ENCODE results near the gene SHROOM3.

Gene SHROOM3

DNA sequence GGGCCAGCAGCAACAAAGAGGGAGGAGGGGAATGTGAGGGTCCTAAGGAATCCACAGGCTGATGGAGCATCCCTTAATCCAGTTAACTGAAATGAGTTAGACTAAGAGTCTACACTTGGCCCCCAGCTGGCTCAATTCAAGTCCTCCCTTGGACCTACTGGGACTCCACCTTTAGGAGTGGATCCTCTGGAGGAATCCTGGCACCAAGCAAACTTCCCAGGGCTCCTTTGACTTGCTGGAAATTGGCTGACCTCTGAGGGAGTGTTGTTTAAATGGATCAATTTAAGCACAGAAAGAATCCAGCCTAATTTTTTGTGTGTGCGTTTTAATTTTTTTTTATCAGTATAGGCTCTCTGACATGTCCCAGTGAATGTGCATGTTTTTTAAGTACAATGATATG lies 114.7 kb downstream of the SHROOM3 start:
- no peak overlapping the region for H3K27ac ChIP-seq (ENCODE audit: insufficient read depth in 1 of 2, low read depth in 1 of 2, low read length in 2 of 2, poor library complexity in 1 of 2, severe bottlenecking in 2 of 2)
- H3K9me3 ChIP-seq (ENCODE audit: control extremely low read depth in 1 of 5, control insufficient read depth in 4 of 5, insufficient read depth in 2 of 5, low read depth in 1 of 5, low read length in 4 of 5) = no peaks in the 10 kb centered on the region
- peaks cover 7 to 25% (median 22%) of the 10 kb centered on the region in 4 experiments for H3K4me1 ChIP-seq (ENCODE audit: control extremely low read depth in 1 of 4, control insufficient read depth in 4 of 4, insufficient read depth in 4 of 4, low read length in 3 of 4)
- POLR2A ChIA-PET = no interaction called here
- WGBS (ENCODE audit: insufficient coverage) = no CpG with 5 or more reads among the region's 1 CpG
- no peak for DNase-seq
- no peaks in the 10 kb centered on the region for H3K27me3 ChIP-seq (replicated peaks in 2 of 5; ENCODE audit: control insufficient read depth in 4 of 5, insufficient read depth in 5 of 5, low read length in 4 of 5)
- CTCF ChIA-PET = no interaction called here
- no peak overlapping the region for H3K4me3 ChIP-seq (ENCODE audit: control insufficient read depth in 1 of 7, extremely low read depth in 1 of 7, insufficient read depth in 4 of 7, low read depth in 2 of 7, low read length in 6 of 7)
- H3K36me3 ChIP-seq (ENCODE audit: control insufficient read depth in 4 of 4, insufficient read depth in 4 of 4, low read length in 3 of 4) = no peaks in the 10 kb centered on the region

- 83% methylated on average over 5 of the region's 8 CpGs for WGBS (ENCODE audit: insufficient coverage)
- Histone ChIP-seq H3K36me3 (ENCODE audit: control insufficient read depth in 4 of 4, insufficient read depth in 4 of 4, low read length in 3 of 4) (no peaks in the 10 kb centered on the region), H3K9me3 (ENCODE audit: control extremely low read depth in 1 of 5, control insufficient read depth in 4 of 5, insufficient read depth in 2 of 5, low read depth in 1 of 5, low read length in 4 of 5) (no peaks in the 10 kb centered on the region), H3K27ac (ENCODE audit: insufficient read depth in 1 of 2, low read depth in 1 of 2, low read length in 2 of 2, poor library complexity in 1 of 2, severe bottlenecking in 2 of 2) (no peak overlapping the region), H3K4me1 (ENCODE audit: control extremely low read depth in 1 of 4, control insufficient read depth in 4 of 4, insufficient read depth in 4 of 4, low read length in 3 of 4) (peaks cover 0 to 11% (median 10%) of the 10 kb centered on the region in 4 experiments), H3K27me3 (replicated peaks in 2 of 5; ENCODE audit: control insufficient read depth in 4 of 5, insufficient read depth in 5 of 5, low read length in 4 of 5) (no peaks in the 10 kb centered on the region), H3K4me3 (ENCODE audit: control insufficient read depth in 1 of 7, extremely low read depth in 1 of 7, insufficient read depth in 4 of 7, low read depth in 2 of 7, low read length in 6 of 7) (no peak overlapping the region)
- ChIA-PET POLR2A (no interaction called here), CTCF (no interaction called here)
- DNase-seq = no peak
Measured at GRCh38 chr4:76550966-76551780, 116.1 kb downstream of the SHROOM3 start.

- Histone ChIP-seq H3K27ac (ENCODE audit: insufficient read depth in 1 of 2, low read depth in 1 of 2, low read length in 2 of 2, poor library complexity in 1 of 2, severe bottlenecking in 2 of 2) (no peak overlapping the region), H3K36me3 (ENCODE audit: control insufficient read depth in 4 of 4, insufficient read depth in 4 of 4, low read length in 3 of 4) (no peaks in the 10 kb centered on the region), H3K4me3 (ENCODE audit: control insufficient read depth in 1 of 7, extremely low read depth in 1 of 7, insufficient read depth in 4 of 7, low read depth in 2 of 7, low read length in 6 of 7) (no peak overlapping the region), H3K27me3 (replicated peaks in 2 of 5; ENCODE audit: control insufficient read depth in 4 of 5, insufficient read depth in 5 of 5, low read length in 4 of 5) (no peaks in the 10 kb centered on the region), H3K4me1 (ENCODE audit: control extremely low read depth in 1 of 4, control insufficient read depth in 4 of 4, insufficient read depth in 4 of 4, low read length in 3 of 4) (no peaks in the 10 kb centered on the region), H3K9me3 (ENCODE audit: control extremely low read depth in 1 of 5, control insufficient read depth in 4 of 5, insufficient read depth in 2 of 5, low read depth in 1 of 5, low read length in 4 of 5) (no peaks in the 10 kb centered on the region)
- ChIA-PET CTCF (interaction anchor here (0.5 kb wide), 1 partner anchor 206 kb away, joined by 3 read pairs; no protein-coding TSS in a partner anchor), POLR2A (no interaction called here)
- DNase-seq = no peak
- WGBS (ENCODE audit: insufficient coverage) = 99% methylated on average over 9 of the region's 10 CpGs
Measured at GRCh38 chr4:76554630-76555029, 119.6 kb downstream of the SHROOM3 start.

- DNase-seq = no peak
- Histone ChIP-seq H3K27ac (ENCODE audit: insufficient read depth in 1 of 2, low read depth in 1 of 2, low read length in 2 of 2, poor library complexity in 1 of 2, severe bottlenecking in 2 of 2) (no peak overlapping the region), H3K27me3 (replicated peaks in 2 of 5; ENCODE audit: control insufficient read depth in 4 of 5, insufficient read depth in 5 of 5, low read length in 4 of 5) (no peaks in the 10 kb centered on the region), H3K4me3 (ENCODE audit: control insufficient read depth in 1 of 7, extremely low read depth in 1 of 7, insufficient read depth in 4 of 7, low read depth in 2 of 7, low read length in 6 of 7) (no peak overlapping the region), H3K36me3 (ENCODE audit: control insufficient read depth in 4 of 4, insufficient read depth in 4 of 4, low read length in 3 of 4) (no peaks in the 10 kb centered on the region), H3K9me3 (ENCODE audit: control extremely low read depth in 1 of 5, control insufficient read depth in 4 of 5, insufficient read depth in 2 of 5, low read depth in 1 of 5, low read length in 4 of 5) (no peaks in the 10 kb centered on the region), H3K4me1 (ENCODE audit: control extremely low read depth in 1 of 4, control insufficient read depth in 4 of 4, insufficient read depth in 4 of 4, low read length in 3 of 4) (no peaks in the 10 kb centered on the region)
- WGBS (ENCODE audit: insufficient coverage) = no CpG with 5 or more reads among the region's 1 CpG
- ChIA-PET CTCF (interaction anchor here (1.3 to 1.4 kb wide), 3 partner anchors 9 to 203 kb away, joined by 3 to 8 read pairs (median 4); no protein-coding TSS in a partner anchor), POLR2A (no interaction called here)
Measured at GRCh38 chr4:76556452-76556851, 121.4 kb downstream of the SHROOM3 start.

DNA sequence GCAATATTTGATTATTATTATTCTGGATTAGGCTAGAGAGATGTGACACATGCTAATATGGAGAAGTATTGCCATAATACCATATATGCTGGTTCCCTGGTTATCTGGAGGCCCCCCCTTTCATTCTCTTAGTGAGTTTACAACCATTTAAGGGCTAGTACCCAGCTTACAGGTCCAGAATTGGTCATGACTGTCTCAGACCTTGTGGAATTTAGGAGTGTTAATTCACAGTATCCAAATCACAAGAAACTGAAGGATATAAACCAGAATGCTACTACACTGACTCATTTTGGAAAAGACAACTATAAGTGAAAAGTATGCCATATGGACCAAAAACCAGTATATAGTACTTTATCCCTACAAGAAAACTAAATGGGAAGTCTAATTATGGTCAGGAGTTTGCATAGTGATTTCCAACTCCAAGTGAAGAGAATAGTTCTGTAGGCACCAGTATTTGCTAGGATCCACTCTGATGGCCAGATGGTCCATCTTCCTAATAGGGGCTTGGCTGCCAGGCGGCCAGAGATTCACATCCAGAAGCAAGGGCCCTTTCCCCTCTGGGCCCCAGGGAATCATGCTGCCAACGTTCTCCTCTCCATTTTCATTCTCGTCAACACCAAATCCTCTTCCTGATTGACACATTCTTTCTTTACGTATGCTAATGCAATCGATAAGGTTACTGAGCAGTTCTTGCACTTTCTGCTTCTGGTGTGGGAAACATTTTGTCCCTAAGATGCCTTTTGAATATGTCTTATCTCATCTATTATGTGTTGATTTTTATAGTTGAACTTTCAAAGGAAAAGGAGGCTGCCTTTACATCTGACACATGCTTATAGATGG lies 123.6 kb downstream of the SHROOM3 start:
- ChIA-PET CTCF (no interaction called here), POLR2A (no interaction called here)
- H3K4me1 ChIP-seq (ENCODE audit: control extremely low read depth in 1 of 4, control insufficient read depth in 4 of 4, insufficient read depth in 4 of 4, low read length in 3 of 4) = peaks cover 0 to 4% (median 0%) of the 10 kb centered on the region in 4 experiments
- H3K36me3 ChIP-seq (ENCODE audit: control insufficient read depth in 4 of 4, insufficient read depth in 4 of 4, low read length in 3 of 4) = no peaks in the 10 kb centered on the region
- 100% methylated on average over 1 of the region's 5 CpGs for WGBS (ENCODE audit: insufficient coverage)
- H3K4me3 ChIP-seq (ENCODE audit: control insufficient read depth in 1 of 7, extremely low read depth in 1 of 7, insufficient read depth in 4 of 7, low read depth in 2 of 7, low read length in 6 of 7) = no peak overlapping the region
- H3K27ac ChIP-seq (ENCODE audit: insufficient read depth in 1 of 2, low read depth in 1 of 2, low read length in 2 of 2, poor library complexity in 1 of 2, severe bottlenecking in 2 of 2) = no peak overlapping the region
- no peak for DNase-seq
- no peaks in the 10 kb centered on the region for H3K9me3 ChIP-seq (ENCODE audit: control extremely low read depth in 1 of 5, control insufficient read depth in 4 of 5, insufficient read depth in 2 of 5, low read depth in 1 of 5, low read length in 4 of 5)
- H3K27me3 ChIP-seq (replicated peaks in 2 of 5; ENCODE audit: control insufficient read depth in 4 of 5, insufficient read depth in 5 of 5, low read length in 4 of 5) = no peaks in the 10 kb centered on the region

DNA sequence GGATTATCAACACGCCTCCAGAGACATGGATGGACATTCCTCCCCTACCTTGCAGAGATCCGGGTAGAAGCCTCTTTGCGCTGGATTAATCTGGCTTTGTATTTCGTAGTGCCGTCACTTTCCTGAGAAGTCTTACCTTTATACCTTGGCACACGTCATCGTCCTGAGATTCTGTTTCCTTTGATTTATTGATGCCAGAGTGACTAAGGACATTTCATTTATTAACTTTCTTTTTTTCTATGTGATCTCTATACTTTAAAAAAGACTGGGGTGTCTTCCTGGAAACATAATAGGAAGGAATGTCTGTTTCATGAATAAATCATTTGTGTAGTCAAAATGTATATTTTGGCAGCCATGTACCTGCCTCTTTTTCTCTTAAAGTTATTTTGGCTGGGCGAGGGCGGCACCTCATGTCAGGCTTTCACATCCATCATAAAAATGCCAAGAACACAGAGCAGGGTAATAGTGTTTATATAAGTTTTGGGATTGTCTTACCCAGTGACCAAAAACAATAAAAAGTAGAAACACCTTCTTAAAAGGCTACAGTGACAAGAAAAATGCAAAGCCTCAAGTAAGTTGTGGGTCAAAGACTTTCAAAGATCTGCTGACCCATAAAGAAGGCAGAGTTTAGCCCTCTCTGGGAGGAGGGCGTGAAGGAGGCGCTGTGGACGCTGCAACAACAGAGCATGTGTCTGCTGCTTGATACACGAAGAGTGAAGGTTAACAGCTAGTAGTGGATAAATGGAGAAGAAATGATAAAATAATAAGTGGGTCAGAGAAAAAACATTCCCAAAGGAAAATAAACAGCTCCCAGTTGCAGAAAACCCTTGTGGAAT lies 124.4 kb downstream of the SHROOM3 start:
- 100% methylated on average over 7 of the region's 13 CpGs for WGBS (ENCODE audit: insufficient coverage)
- no peaks in the 10 kb centered on the region for H3K9me3 ChIP-seq (ENCODE audit: control extremely low read depth in 1 of 5, control insufficient read depth in 4 of 5, insufficient read depth in 2 of 5, low read depth in 1 of 5, low read length in 4 of 5)
- H3K4me3 ChIP-seq (ENCODE audit: control insufficient read depth in 1 of 7, extremely low read depth in 1 of 7, insufficient read depth in 4 of 7, low read depth in 2 of 7, low read length in 6 of 7) = no peak overlapping the region
- H3K4me1 ChIP-seq (ENCODE audit: control extremely low read depth in 1 of 4, control insufficient read depth in 4 of 4, insufficient read depth in 4 of 4, low read length in 3 of 4) = peaks cover 0 to 11% (median under 1%) of the 10 kb centered on the region in 4 experiments
- H3K36me3 ChIP-seq (ENCODE audit: control insufficient read depth in 4 of 4, insufficient read depth in 4 of 4, low read length in 3 of 4) = no peaks in the 10 kb centered on the region
- no peak overlapping the region for H3K27ac ChIP-seq (ENCODE audit: insufficient read depth in 1 of 2, low read depth in 1 of 2, low read length in 2 of 2, poor library complexity in 1 of 2, severe bottlenecking in 2 of 2)
- H3K27me3 ChIP-seq (replicated peaks in 2 of 5; ENCODE audit: control insufficient read depth in 4 of 5, insufficient read depth in 5 of 5, low read length in 4 of 5) = no peaks in the 10 kb centered on the region
- no peak for DNase-seq
- ChIA-PET CTCF (no interaction called here), POLR2A (no interaction called here)
